Liver (tissue), 3 donors: Measurements from ENCODE around the gene STK24.

Source experiments
- CTCF ChIP-seq: fragments of 150-350 bp; IDR thresholded peaks from 2 replicates; pipeline ENCODE4 v1.5.1; 2017; ENCODE audit warnings: improper control_type of control experiment, low read depth, low read length; ENCODE audit not compliant: missing input control
- GABPA ChIP-seq, 2 donors: IDR thresholded peaks in 1 of 2; conservative IDR thresholded peaks in 1 of 2; 2 replicates each; pipeline ENCODE4 v1.6.1; 2016; ENCODE audit warnings: antibody characterized with exemption in 2 of 2, mild to moderate bottlenecking in 1 of 2, moderate library complexity in 1 of 2
- RAD21 ChIP-seq, 2 donors: IDR thresholded peaks; 2 replicates each; pipeline ENCODE4 v1.6.1; 2016; ENCODE audit warnings: antibody characterized with exemption in 2 of 2, mild to moderate bottlenecking in 2 of 2
- REST ChIP-seq: IDR thresholded peaks from 2 replicates; pipeline ENCODE4 v1.6.1; 2016; ENCODE audit warnings: antibody characterized with exemption, mild to moderate bottlenecking
- SP1 ChIP-seq: IDR thresholded peaks from 2 replicates; pipeline ENCODE4 v1.6.1; 2018; ENCODE audit warnings: antibody characterized with exemption, mild to moderate bottlenecking
- TAF1 ChIP-seq: conservative IDR thresholded peaks from 2 replicates; pipeline ENCODE4 v1.6.1; 2016; ENCODE audit warnings: antibody characterized with exemption, mild to moderate bottlenecking
- TF ChIP-seq, protein P1 (sequence below): IDR thresholded peaks from 2 replicates; pipeline ENCODE4 v1.6.1; 2016; ENCODE audit warnings: antibody characterized with exemption
- TF ChIP-seq, protein P2 (sequence below): IDR thresholded peaks from 2 replicates; pipeline ENCODE4 v1.6.1; 2016; ENCODE audit warnings: antibody characterized with exemption
- donor health status: healthy.
- donor health status: healthy.

DNA sequence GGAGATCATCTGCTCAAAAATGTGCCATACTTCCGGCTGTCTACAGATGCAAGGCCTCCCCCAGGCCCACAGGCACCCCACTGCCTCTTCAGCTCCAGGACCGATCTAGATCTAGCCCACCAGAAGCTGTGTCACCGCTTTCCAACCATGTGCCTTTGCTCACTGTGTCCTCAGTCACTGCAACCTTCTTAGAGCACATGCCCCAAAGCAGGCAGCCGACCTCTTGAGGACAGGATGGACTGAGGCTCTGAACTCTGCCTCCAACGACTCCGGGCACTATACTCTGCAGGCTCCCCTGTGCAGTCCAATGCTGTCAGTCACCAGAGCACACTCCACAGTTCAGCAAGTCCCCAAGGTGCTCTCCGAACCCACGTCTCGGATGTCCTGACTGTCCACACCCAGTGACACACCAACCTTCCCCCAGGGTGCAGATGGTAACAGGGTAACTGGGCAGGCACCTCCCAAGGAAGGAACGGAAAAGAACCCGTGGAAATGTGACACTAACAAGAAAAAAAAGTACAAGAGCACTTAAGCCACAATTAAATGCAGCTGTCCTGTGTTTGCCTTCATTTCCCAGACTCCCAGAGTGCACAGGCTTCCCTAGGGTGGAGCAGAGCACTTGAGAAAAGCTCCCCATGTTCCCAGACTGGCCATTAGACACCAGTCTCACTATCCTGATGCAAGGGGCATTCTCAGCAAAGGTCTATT lies 4.8 kb downstream of the STK24 start:
- no peak for TF ChIP-seq CTCF
- TF ChIP-seq, protein P1, sequence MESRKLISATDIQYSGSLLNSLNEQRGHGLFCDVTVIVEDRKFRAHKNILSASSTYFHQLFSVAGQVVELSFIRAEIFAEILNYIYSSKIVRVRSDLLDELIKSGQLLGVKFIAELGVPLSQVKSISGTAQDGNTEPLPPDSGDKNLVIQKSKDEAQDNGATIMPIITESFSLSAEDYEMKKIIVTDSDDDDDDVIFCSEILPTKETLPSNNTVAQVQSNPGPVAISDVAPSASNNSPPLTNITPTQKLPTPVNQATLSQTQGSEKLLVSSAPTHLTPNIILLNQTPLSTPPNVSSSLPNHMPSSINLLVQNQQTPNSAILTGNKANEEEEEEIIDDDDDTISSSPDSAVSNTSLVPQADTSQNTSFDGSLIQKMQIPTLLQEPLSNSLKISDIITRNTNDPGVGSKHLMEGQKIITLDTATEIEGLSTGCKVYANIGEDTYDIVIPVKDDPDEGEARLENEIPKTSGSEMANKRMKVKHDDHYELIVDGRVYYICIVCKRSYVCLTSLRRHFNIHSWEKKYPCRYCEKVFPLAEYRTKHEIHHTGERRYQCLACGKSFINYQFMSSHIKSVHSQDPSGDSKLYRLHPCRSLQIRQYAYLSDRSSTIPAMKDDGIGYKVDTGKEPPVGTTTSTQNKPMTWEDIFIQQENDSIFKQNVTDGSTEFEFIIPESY, result no peak
- no peak for TF ChIP-seq TAF1
- no peak for TF ChIP-seq RAD21 (IDR thresholded peaks at IDR 0.05)
- TF ChIP-seq, protein P2, sequence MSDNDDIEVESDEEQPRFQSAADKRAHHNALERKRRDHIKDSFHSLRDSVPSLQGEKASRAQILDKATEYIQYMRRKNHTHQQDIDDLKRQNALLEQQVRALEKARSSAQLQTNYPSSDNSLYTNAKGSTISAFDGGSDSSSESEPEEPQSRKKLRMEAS, result no peak
- no peak for TF ChIP-seq GABPA (IDR thresholded peaks at IDR 0.05 in 1 of 2, conservative IDR thresholded peaks at IDR 0.05 in 1 of 2)
- no peak for TF ChIP-seq REST
- no peak for TF ChIP-seq SP1
